GM21717 (cell line): ENCODE measurements around the gene ZNF618.

Experiments used
- ATAC-seq: cut with Tn5 transposase; IDR thresholded peaks from one replicate; pipeline ENCODE4 v1.9.1; 2021; ENCODE audit warnings: mild to moderate bottlenecking, moderate library complexity; ENCODE audit not compliant: unreplicated experiment

ZNF618 gene

GRCh38 chr9:113882636-113883164 lies 6.6 kb downstream of the ZNF618 start:
- no peak for ATAC-seq

GRCh38 chr9:113885183-113886025 lies 9.3 kb downstream of the ZNF618 start:
- no peak for ATAC-seq

DNA sequence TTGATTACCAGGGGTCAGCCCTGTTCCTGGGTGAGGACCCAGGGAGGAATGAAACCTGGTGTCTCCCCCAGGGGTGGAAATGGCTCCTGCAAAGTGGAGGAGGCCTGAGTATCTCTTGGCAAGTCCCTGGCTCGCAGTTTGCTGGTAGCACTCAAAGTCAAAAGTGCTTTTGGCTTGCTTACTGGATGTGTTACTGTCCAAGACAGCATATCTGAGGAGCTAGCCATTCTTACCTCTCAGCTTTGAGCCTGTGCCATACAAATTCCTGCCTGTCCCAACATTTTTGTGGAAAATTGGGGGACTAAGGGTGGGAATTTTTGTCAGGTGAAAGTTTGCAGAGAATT lies 9.9 kb downstream of the ZNF618 start:
- ATAC-seq: no peak

DNA sequence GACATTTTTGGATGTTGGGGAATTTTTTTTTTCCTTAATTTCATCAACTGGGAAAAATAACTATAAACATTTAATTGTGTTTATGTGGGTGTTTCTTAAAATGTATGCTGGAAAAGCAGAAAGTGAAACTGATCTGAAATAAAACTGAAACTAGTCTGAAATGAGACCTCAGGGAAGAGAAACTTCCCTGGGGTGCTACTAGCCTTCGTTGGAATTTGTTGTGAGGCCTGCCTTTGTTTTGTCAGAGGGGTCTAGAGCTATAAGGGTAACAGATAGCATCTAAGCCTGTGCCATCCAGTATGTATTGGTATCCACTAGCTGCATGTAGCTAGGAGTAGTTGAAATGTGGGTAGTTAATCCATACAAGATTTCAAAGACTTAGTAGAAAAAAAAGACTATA lies 10.4 kb downstream of the ZNF618 start:
- no peak for ATAC-seq

GRCh38 chr9:113886933-113887332 lies 10.8 kb downstream of the ZNF618 start:
- ATAC-seq: no peak

DNA sequence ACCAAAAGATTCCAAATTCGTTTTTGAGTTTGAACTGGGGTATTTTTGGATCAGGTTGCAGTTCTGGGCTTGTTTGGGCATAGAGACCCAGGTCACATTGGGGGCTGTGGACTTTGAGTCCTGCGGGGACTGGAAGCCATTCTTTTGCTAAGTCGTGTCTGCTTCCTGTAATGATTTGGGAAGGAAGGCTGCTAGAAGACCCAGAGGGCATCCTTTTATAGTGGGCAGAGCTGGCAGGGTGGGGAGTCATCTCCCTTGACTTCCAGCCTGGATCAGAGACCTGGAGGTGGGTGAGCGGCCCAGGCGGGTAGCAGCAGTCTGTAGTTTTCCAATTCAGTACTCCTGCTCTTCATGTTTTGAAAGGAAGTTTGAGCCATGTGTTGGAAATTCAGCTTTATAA lies 11.3 kb downstream of the ZNF618 start:
- no peak for ATAC-seq

DNA sequence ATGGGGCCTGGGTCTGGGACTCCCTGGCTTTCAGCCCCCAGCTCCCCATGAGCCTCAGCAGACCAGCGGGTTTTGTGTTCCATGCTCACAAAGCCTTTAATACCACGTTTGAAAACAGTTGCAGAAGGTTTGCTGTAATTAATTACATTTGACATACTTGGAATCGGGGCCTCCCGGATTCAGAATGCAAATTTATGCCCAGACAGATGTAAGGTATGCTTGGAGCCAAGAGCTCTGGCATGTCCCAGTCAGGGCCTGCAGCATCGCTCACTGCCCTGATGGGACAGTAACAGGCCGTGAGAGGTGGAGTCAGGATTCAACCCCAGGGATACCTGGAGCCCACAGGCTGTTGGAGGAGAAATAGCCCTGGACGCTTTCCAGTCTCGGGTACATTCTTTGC lies 12.2 kb downstream of the ZNF618 start:
- ATAC-seq: no peak

GRCh38 chr9:113888976-113889375 lies 12.9 kb downstream of the ZNF618 start:
- no peak for ATAC-seq

GRCh38 chr9:113890704-113891103 lies 14.6 kb downstream of the ZNF618 start:
- ATAC-seq: no peak

DNA sequence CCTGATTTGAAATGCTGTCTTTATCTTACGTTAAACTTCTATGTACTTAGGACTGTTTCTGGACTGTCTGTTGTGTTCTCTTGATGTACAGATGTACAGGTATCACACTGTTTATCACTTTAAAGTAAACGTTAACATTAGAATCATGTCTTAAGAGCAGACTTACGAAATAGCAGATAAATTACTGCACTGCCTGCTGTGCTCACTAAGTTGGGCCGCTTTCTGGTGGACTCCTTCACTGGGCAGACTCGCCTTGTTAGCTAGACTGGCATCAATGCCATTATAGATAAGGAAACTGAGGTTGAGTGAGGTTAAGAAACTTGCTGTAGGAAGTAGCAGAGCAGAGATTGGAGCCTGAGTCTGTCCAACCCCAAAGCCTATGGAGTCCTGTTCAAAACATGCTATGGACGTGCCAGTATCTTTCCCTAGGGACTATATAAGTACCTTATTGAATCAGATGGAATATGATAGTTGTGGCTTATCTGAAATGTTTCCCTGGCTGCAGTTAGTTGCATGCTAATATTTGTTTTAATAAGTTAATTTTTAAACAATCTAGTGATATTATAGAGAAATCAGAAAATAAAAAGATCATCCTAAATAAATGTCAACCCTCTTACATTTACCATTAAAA lies 16.9 kb downstream of the ZNF618 start:
- ATAC-seq: no peak

GRCh38 chr9:113894166-113894565 lies 18.1 kb downstream of the ZNF618 start:
- no peak for ATAC-seq

GRCh38 chr9:113895526-113895925 lies 19.4 kb downstream of the ZNF618 start:
- no peak for ATAC-seq

DNA sequence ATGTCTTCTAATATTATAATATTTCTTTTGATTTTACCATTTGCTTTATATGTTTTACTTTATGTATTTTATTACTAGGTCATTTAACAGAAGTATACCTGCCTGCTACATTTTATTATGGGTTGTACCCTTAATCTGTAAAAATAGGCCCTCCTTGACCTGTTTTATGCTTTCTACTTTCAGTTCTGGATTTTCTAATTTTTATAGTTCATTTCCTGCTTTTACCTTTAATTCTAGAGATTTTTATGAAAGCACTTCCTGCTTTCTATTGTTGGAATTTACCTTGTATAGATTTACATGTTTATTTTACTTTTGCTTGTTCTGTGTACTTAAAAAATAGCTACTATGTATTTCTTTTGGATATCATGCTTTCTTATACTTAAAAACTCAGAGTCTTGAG lies 20.6 kb downstream of the ZNF618 start:
- ATAC-seq: no peak

- no peak for ATAC-seq
Measured at GRCh38 chr9:113898151-113898550, 22.0 kb downstream of the ZNF618 start.

GRCh38 chr9:113898596-113898995 lies 22.5 kb downstream of the ZNF618 start:
- no peak for ATAC-seq

GRCh38 chr9:113899205-113899604 lies 23.1 kb downstream of the ZNF618 start:
- no peak for ATAC-seq

- ATAC-seq: no peak
Measured at GRCh38 chr9:113901221-113901688, 25.1 kb downstream of the ZNF618 start.

DNA sequence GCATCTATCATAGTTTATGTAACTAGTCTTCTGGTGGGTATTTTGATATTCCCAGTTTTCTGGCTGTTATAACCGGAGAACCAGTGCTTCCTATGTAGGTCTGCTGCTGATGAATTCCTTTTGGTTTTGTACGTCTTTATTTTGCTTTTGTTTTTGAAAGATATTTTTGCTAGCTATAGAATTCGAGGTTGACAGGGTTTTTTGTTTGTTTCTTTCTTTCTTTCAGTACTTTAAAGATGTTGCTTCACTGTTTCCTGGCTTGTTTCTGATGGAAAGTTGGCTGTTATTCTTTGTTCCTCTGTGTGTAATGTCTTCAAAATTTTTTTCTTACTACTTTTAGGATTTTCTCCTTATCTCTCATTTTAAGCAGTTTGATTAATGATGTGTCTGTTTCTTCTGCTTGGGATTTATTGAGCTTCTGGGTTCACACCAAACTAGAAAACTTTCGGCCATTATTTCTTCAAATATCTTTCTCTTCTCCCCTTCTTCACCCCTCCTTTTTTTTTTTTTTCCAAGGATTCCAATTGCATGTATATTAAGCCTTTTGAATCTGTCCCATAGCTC lies 27.5 kb downstream of the ZNF618 start:
- no peak for ATAC-seq

- ATAC-seq: no peak
Measured at GRCh38 chr9:113906411-113907110, 30.5 kb downstream of the ZNF618 start.

GRCh38 chr9:113907282-113907681 lies 31.2 kb downstream of the ZNF618 start:
- no peak for ATAC-seq

DNA sequence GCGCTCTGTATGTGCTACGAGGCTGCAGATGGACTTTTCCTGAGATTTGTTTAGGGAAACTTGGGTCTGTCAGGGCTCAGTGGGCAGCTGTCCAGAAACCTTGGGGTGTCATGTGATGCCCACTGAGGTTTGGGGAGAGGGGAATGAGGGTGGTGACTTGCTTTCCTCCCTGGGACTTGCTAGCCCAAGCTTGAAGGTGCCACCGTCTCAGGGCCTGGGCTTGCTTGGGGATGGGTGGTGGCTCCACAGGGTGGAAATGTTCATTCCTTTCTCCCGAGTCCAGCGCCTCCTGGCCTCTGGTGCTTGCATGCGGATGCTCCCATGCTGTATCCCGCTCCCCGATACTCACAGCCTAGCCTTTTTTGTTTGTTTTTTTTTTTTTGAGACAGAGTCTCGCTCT lies 33.3 kb downstream of the ZNF618 start:
- ATAC-seq: no peak
